Osteoblast (primary cell): ENCODE data around the gene PRR5L. TPM values are rescaled to one million over a fixed set of nuclear protein-coding genes. Genes with fewer than 3 reads are reported as not detected.

Experiments
- DNase-seq: peaks from one replicate; pipeline ENCODE4 v3.0.0; 2011; ENCODE audit warnings: low spot score, mixed read lengths; ENCODE audit not compliant: insufficient read length; ENCODE audit errors: missing footprints
- H2AFZ ChIP-seq: 2 replicates; pipeline ENCODE4 v1.6.0; 2011; ENCODE audit warnings: mild to moderate bottlenecking, low read length
- H3K27ac ChIP-seq: 2 replicates; pipeline ENCODE4 v1.5.1; 2011; ENCODE audit warnings: mild to moderate bottlenecking, low read depth, low read length, moderate library complexity
- H3K27me3 ChIP-seq: 2 replicates; pipeline ENCODE4 v1.6.0; 2012; ENCODE audit warnings: mild to moderate bottlenecking, control low read depth, inconsistent platforms, low read length, moderate library complexity; ENCODE audit not compliant: insufficient read depth
- H3K36me3 ChIP-seq: 2 replicates; pipeline ENCODE4 v1.5.1; 2011; ENCODE audit warnings: mild to moderate bottlenecking, low read length, control low read depth, moderate library complexity; ENCODE audit not compliant: insufficient read depth
- H3K4me1 ChIP-seq: 2 replicates; pipeline ENCODE4 v1.5.1; 2011; ENCODE audit warnings: mild to moderate bottlenecking, low read length, control low read depth, moderate library complexity; ENCODE audit not compliant: insufficient read depth
- H3K4me2 ChIP-seq: 2 replicates; pipeline ENCODE4 v1.6.0; 2011; ENCODE audit warnings: mild to moderate bottlenecking, low read length; ENCODE audit not compliant: insufficient read depth
- H3K4me3 ChIP-seq: fragments of 200-600 bp; sonication (generic); 3 replicates; pipeline ENCODE4 v1.5.1; 2012; ENCODE audit warnings: mild to moderate bottlenecking, low read length, inconsistent platforms; ENCODE audit not compliant: insufficient read depth
- H3K79me2 ChIP-seq: 2 replicates; pipeline ENCODE4 v1.6.0; 2012; ENCODE audit warnings: mild to moderate bottlenecking, low read length, control low read depth, inconsistent platforms; ENCODE audit not compliant: insufficient read depth
- H3K9me3 ChIP-seq: 2 replicates; pipeline ENCODE4 v1.5.1; 2011; ENCODE audit warnings: low read depth, low read length, control low read depth
- H4K20me1 ChIP-seq: 2 replicates; pipeline ENCODE4 v1.6.0; 2012; ENCODE audit warnings: mild to moderate bottlenecking, low read length, control low read depth; ENCODE audit not compliant: insufficient read depth
- total RNA-seq: library from RNA; depleted of rRNA; stranded (reverse); fragments of >200 nt; gene quantifications from 2 replicates; pipeline ENCODE4 v1.2.3, GENCODE V29; 2012
- TF ChIP-seq, protein P1 (sequence below): IDR thresholded peaks from 2 replicates; pipeline ENCODE4 v1.5.1; 2011; ENCODE audit warnings: mild to moderate bottlenecking, low read depth, low read length, moderate library complexity; ENCODE audit errors: extremely low read depth

Gene PRR5L
- total RNA-seq, 1 donor, result 9.8 TPM

DNA sequence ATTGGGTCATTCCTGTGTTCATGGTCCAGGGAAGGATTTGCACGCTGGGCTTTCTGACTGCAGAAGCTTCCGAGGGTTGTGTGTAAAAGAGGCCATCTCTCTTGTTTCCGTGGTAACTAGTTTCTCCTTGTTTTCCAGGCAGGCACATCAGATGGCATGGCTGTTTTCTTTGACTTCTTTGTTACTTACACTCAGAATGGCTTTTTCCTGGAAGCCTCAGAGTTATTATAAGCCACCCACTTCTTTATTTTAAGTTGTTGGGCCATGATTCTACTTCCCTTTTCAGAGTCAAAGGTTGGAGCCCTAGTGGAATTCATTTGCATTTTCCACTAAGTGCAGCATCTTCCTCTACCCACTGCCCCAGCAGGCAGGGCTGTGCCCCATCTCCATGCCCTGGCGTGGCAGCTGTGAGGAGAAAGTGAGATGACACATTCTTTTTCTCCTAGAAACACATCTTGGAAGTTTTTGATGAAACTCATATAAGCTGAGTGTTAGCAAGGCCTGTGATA lies 94.9 kb downstream of the PRR5L start:
- Histone ChIP-seq H3K4me3 (no peak overlapping the region), H3K79me2 (no peaks in the 10 kb centered on the region), H3K36me3 (peaks cover 7% of the 10 kb centered on the region), H3K27ac (no peak overlapping the region), H3K27me3 (no peaks in the 10 kb centered on the region), H3K4me1 (no peaks in the 10 kb centered on the region), H3K4me2 (no peak overlapping the region), H2AFZ (no peak overlapping the region), H3K9me3 (no peaks in the 10 kb centered on the region), H4K20me1 (no peaks in the 10 kb centered on the region)
- DNase-seq, result no peak
- TF ChIP-seq, protein P1, sequence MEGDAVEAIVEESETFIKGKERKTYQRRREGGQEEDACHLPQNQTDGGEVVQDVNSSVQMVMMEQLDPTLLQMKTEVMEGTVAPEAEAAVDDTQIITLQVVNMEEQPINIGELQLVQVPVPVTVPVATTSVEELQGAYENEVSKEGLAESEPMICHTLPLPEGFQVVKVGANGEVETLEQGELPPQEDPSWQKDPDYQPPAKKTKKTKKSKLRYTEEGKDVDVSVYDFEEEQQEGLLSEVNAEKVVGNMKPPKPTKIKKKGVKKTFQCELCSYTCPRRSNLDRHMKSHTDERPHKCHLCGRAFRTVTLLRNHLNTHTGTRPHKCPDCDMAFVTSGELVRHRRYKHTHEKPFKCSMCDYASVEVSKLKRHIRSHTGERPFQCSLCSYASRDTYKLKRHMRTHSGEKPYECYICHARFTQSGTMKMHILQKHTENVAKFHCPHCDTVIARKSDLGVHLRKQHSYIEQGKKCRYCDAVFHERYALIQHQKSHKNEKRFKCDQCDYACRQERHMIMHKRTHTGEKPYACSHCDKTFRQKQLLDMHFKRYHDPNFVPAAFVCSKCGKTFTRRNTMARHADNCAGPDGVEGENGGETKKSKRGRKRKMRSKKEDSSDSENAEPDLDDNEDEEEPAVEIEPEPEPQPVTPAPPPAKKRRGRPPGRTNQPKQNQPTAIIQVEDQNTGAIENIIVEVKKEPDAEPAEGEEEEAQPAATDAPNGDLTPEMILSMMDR, result no peak

DNA sequence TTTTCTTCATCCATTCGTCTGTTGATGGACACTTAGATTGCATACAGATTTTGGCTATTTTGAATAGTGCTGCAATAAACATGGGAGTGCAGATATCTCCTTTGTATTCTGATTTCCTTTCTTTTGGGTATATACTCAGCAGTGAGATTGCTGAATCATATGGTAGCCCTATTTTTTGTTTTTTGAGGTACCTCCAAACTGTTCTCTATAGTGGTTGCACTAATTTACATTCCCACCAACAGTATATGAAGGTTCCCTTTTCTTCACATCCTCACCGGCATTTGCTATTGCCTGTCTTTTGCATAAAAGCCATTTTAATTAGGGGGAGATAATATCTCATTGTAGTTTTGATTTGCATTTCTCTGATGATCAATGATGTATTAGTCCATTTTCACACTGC lies 96.1 kb downstream of the PRR5L start:
- Histone ChIP-seq H3K4me2 (no peak overlapping the region), H3K4me1 (no peaks in the 10 kb centered on the region), H3K4me3 (no peak overlapping the region), H3K79me2 (no peaks in the 10 kb centered on the region), H3K27me3 (no peaks in the 10 kb centered on the region), H3K9me3 (no peaks in the 10 kb centered on the region), H3K27ac (no peak overlapping the region), H3K36me3 (peaks cover 14% of the 10 kb centered on the region), H4K20me1 (no peaks in the 10 kb centered on the region), H2AFZ (no peak overlapping the region)
- TF ChIP-seq, protein P1, result no peak
- no peak for DNase-seq

DNA sequence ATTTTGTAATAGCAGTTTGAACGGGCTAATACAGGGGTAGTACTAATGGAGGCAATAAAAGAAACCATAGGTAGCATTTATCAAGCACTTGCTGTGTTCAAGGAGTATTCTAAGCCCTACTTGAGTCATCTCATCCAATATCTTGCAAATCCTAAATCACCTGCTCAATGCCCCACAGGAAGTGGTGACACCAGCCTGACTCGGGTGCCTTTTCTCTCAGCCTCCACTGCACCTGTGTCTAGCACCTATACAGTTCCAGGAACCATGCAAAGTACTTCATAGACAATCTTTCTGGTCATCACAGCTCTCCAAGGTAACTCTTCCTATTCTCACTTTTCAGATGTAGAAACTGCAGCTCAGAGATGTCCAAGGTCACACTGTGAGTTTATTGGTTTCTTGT lies 98.0 kb downstream of the PRR5L start:
- TF ChIP-seq, protein P1, result no peak
- Histone ChIP-seq H3K27me3 (no peaks in the 10 kb centered on the region), H2AFZ (no peak overlapping the region)

DNA sequence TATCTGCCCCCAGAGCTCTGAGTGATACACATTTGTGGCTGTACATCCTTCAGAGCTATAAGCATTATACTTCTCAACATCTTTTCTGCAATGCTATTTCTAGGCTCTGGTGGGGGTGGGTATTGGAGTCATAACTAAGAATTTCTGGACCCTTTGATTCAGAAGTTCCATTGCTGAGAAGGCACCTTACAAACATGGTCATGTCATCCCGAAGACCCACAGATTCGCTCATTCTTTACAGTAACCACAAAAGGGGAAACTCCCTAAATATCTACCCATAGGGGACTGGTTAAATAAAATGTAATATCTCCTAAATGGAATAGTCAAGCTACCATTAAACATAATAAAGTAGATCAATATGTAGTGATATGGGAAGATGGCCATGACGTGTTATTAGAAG lies 98.8 kb downstream of the PRR5L start:
- Histone ChIP-seq H3K4me1 (no peaks in the 10 kb centered on the region), H3K27ac (no peak overlapping the region), H4K20me1 (no peaks in the 10 kb centered on the region), H3K27me3 (no peaks in the 10 kb centered on the region), H2AFZ (no peak overlapping the region), H3K36me3 (peaks cover 11% of the 10 kb centered on the region), H3K4me2 (no peak overlapping the region), H3K79me2 (no peaks in the 10 kb centered on the region), H3K9me3 (no peaks in the 10 kb centered on the region), H3K4me3 (no peak overlapping the region)
- TF ChIP-seq, protein P1, result no peak
- DNase-seq, result no peak

More for the DNA sequence above, 98.0 kb downstream of the PRR5L start:
- Histone ChIP-seq H3K36me3 (peaks cover 11% of the 10 kb centered on the region), H3K27ac (no peak overlapping the region), H4K20me1 (no peaks in the 10 kb centered on the region), H3K4me1 (no peaks in the 10 kb centered on the region), H3K9me3 (no peaks in the 10 kb centered on the region), H3K4me3 (no peak overlapping the region), H3K4me2 (no peak overlapping the region), H3K79me2 (no peaks in the 10 kb centered on the region)
- no peak for DNase-seq
